GM19238 (cell line): ENCODE data around the gene SUPT3H.
"Not testable (repeated sequence)": the region's sequence is repeated elsewhere in the genome, so short reads cannot be mapped to it uniquely, and the experiment has no call there.

Experiments
- DNase-seq: peaks from one replicate; pipeline ENCODE4 v3.0.0; 2011; ENCODE audit warnings: low spot score; ENCODE audit not compliant: insufficient read length

The SUPT3H gene

DNA sequence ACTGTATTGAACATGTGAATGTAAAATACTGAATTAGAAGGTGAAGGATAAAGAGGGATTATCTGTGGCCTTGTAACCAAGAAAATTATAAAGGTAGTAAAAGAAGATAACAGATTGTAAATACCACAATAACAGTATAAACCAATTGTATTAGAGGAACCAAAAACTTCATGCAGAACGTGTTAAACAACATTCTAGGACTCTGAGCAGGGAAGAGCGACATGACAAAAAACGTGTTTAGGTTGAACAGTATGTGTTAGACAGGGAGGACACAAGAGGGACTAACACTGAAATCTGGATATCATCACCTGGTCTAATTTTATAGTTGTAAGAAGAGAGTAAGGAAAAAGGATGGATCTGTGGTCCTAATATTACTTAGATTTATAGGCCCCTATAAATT lies 308.6 kb downstream of the SUPT3H start:
- DNase-seq = no peak

DNA sequence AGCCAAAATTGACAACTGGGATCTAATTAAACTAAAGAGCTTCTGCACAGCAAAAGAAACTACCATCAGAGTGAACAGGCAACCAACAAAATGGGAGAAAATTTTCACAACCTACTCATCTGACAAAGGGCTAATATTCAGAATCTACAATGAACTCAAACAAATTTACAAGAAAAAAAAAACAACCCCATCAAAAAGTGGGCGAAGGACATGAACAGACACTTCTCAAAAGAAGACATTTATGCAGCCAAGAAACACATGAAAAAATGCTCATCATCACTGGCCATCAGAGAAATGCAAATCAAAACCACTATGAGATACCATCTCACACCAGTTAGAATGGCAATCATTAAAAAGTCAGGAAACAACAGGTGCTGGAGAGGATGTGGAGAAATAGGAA lies 310.3 kb downstream of the SUPT3H start:
- DNase-seq = not testable (repeated sequence)

DNA sequence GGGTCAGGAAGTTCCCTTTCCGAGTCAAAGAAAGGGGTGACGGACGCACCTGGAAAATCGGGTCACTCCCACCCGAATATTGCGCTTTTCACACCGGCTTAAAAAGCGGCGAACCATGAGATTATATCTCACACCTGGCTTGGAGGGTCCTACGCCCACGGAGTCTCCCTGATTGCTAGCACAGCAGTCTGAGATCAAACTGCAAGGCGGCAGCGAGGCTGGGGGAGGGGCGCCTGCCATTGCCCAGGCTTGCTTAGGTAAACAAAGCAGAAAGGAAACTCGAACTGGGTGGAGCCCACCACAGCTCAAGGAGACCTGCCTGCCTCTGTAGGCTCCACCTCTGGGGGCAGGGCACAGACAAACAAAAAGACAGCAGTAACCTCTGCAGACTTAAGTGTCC lies 315.1 kb downstream of the SUPT3H start:
- DNase-seq = not testable (repeated sequence)

DNA sequence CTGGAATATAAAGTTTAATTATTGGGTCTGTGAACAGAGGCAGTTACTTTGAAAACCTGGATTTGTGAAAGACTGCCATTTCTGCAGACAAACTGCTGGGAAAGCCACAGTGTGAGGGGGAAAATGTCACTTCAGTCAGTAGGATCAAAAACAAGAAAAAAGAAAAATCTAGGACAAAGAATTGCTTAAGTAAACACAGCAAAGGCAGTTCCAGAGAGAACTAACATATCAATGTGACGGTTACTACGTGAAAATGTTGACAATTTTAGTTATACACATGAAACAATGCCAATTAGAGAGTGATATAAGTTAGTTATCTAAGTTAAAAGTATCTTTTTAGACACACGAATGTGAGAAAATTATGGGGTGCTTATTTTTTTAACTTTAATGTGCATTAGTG lies 320.0 kb downstream of the SUPT3H start:
- DNase-seq = no peak

DNA sequence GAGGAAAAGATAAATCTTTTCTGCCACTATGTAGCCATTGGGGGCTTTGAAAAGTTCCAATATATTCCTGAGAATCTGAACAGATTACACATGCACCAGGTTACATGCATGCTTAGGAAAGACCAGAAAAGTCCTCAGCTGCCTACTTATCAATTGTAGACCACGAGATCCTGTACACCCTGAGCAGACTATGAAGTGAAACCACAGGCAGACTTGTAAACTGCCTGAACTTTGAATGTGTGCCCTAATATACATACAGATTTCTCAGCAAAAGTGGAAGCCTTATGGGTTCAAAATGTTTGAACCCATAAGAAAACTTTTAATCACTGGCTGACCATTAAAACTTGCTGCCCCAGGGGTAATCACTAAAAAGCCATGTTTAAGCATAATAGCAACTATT lies 323.1 kb downstream of the SUPT3H start:
- no peak for DNase-seq

DNA sequence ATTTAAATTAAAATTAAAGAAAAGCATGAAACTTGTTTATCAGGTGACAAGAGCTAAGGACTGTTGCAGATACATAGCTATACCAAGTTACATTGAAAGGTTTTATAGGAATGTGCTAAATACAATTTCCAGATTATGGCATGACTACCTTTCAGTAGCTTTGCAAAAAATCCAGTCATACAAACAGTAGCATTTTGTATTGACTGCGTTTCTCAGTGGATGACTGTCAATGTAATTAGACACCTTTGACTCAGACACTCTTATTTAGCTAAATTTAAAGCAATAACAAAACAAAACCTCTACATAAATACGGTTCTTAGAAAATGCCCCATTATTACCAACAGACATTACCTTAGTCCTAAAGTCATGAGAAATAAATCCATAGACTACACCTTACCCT lies 325.4 kb downstream of the SUPT3H start:
- DNase-seq = no peak

DNA sequence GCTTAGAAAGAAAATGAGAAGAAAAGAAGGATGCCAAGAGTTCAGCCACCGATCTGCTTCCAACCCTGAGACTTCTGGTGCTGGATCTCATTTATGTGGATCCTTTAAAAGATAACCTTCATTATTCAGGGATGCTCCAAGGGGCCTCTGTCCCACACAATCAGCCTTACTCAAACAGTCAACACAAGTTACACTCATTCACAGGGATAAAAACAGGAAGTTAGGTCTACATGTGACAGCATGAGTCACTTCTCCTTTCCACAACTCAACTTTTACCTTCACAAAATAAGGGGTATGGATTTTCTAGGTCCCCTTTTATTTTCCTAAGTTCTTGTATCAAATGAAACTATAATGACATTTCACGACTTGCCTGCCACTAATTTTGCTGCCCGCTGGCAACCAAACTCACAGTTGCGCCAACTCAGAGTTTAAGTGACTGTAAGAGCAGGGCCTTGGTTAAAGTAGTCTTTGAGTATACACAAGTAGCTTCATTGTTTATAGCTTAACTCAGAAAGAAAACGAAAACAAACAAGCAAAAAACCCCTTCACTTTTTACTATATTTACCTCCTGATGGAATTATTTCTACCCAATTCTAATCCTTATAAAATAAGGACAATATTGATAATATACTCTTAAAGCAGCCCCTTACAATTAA lies 328.4 kb downstream of the SUPT3H start:
- no peak for DNase-seq

DNA sequence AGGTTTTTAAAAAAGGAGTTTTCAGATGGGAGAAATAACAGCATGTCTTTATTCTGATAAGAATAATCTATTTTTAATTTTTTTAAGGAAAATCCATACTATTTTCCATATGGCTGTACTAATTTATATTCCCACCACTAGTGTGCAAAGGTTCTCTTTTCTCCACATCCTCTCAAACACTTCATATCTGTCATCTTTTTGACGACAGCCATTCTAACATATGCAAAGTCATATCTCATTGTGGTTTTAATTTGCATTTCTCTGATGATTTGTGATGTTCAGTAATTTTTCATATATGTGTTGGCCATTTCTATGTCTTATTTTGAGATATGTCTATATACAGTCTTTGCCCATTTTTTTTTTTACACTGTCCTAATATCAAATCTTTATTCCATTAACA lies 330.2 kb downstream of the SUPT3H start:
- no peak for DNase-seq

DNA sequence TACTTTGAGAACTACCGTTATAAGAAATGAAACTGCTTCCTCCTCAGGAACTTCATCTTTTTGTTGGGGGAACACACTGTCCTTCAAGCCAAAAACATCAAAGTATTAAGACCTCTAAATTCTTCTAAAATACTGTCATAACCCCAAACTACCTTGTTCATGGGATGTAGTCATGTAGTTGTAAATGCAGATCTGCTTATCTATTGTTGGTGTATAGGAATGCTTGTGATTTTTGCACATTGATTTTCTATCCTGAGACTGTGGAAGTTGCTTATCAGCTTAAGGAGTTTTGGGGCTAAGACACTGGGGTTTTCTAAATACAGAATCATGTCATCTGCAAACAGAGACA lies 332.5 kb downstream of the SUPT3H start:
- DNase-seq = no peak

DNA sequence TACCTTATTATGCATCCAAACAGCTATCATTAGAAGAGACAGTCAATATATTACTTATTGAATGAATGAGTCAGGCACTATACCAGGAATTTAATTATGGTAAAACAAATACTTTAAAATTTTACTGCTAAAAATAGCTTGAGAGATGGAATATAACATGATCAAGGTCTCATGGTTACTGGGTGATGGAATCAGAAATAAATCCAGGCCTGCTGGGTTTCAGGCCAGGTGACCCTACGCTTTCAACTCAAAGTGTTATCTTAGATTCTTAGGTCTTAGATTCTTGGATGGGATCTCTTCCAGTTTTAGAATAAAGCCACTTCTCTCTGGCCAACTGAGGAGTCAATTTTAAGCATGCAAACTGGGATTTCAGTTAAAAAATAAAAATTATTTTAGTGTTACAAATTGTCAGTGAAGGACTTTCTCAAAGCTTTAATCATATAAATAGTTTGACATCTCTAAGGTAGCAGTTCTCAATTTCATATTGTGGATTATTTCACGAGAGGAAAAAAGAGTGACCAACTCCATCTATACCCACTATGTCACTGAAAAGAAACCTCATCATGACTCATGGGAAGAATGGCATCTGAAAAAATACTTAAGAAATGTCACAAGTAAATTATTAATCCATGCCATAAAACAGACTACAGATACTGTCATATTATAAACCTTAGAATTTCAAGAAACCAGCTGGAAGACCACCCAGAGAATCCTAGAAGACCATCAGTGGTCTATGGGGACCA lies 333.1 kb downstream of the SUPT3H start:
- DNase-seq = no peak

DNA sequence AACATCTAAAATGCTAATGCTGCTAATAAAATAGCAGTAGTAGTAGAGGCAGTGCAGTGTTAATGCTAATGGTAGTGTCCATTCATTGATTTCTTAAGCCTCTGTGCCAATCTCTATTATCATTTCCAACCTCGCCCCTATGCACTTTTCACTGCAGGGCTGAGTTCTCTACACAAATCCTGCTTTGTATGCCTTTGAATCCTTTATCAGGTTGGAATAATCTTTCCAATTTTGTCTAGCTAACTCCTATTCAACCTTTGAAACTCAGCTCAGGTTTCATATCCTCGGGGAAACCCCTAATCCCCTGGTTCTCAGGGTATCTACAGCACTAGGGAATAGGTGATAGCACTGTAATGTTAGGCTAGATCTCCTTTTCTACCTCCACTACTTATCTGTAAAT lies 333.6 kb downstream of the SUPT3H start:
- no peak for DNase-seq

DNA sequence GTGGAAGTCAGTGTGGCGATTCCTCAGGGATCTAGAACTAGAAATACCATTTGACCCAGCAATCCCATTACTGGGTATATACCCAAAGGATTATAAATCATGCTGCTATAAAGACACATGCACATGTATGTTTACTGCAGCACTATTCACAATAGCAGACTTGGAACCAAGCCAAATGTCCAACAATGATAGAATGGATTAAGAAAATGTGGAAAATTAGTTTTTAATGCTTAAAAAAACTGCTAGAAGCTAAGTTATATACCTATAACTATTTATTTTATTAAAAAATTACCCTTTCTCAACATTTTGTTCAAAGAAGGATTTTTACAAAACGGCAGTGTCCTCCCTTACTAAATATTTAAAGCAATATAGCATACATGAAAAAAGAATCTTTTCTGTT lies 335.1 kb downstream of the SUPT3H start:
- not testable (repeated sequence) for DNase-seq

DNA sequence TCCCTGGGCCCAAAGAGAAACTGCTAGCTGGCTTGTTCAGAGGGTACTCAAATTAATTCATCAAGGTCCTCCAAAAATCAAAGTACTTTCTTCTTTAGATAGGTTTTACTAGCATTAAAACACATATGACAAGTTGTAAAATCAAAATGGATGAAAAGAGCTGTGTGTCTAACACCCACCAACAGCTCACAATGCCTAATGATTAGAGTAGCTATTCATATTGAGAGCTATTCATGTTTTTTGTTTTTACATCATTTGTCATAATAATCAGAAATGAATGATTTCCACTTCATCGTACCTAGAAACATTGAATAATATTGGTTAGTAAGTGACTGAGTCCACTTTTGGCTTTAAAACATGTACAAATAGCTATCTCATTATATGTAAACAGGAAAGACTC lies 339.5 kb downstream of the SUPT3H start:
- DNase-seq = no peak

DNA sequence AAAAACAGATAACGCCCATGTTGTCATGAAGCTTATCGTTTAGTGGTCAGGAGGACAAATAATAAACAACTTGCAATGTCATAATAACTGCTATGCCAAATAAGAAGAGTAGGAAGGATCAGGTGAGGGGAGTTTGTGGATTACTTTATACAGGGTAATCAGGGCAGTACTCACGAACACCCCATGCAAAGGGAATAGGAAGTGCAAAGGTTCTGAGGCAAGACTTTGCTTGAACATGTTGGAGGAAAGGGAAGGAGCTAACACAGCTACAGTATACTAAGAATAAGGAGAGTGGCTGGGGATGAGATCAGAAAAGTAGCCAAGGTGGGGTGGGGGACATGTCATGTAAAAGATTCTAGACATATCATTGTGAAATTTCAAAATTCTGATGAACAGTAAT lies 341.6 kb downstream of the SUPT3H start:
- no peak for DNase-seq

DNA sequence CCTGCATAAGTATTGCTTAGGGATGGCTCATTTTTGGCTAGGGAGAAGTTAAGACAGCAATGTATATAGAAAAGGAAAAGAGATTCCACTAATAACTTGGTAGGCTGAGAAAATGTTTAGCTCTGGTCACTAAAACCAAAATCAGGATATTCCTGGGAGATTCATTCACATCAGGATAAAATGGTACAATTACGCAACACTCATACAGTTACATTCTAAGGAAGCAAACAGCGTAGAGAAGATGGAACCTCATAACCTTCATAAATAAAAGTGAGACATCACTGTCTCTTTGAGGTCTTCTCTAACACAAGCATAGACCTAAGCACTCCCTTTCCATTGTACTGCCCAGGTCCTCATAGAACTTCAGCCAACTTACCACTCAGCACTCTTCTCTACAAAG lies 345.3 kb downstream of the SUPT3H start:
- DNase-seq = no peak

DNA sequence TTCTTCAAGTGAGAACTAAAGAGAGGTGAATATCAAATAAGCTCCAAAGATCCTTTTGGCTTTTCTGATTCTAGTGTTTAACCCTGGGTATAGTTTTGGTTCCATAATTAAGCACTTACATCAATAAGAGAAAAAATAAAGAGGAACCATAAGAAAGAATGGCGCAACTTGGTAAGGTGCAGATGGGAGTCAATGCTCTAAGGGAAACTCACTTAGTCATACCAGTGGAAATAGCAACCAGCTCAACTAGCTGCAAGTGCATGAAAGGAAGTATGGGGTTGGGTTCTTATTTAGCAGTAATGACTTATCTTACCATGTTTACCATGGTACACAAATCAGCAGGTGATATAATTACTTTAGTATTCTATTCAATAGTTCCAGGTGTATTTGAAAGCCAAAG lies 346.1 kb downstream of the SUPT3H start:
- no peak for DNase-seq

DNA sequence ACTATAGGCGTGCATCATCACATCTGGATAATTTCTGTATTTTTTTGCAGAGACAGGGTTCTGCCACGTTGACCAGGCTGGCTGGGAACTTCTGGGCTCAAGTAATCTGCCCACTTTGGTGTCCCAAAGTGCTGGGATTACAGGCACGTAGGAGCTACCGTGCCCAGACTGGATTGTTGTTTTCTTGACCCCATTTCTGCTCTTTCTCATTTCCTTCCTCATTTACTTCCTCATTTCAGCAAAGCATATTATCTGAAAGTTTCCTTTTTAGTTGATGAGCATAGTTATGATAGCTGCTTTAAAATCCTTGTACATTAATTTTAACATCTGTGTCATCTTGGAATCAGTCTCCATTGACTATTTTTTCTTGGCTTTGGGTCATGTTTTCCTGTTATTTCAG lies 350.6 kb downstream of the SUPT3H start:
- DNase-seq = no peak

DNA sequence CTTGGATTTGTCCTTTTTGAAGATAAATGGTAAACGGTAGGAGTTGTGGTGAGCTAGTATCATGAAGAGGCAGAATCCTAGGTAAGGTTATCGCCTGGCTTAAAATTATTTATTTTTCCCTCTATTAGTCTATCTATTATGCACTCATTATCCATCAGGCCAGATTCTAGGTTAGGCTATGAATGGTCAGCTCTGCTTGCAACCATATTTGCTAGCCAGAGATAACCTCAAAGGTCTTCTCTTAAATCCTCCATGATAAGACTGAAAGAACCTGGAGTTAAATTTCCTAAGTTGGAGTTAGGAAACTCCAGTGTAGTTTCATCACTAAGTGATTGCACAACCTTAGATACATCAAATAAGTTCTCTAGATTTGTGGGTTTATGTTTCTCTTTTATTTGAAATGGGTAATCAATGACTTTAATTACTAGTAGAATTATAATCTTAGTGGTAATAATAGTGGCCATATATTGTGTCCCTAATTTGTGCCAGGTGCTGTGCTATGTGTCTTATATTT lies 351.7 kb downstream of the SUPT3H start:
- DNase-seq = no peak

DNA sequence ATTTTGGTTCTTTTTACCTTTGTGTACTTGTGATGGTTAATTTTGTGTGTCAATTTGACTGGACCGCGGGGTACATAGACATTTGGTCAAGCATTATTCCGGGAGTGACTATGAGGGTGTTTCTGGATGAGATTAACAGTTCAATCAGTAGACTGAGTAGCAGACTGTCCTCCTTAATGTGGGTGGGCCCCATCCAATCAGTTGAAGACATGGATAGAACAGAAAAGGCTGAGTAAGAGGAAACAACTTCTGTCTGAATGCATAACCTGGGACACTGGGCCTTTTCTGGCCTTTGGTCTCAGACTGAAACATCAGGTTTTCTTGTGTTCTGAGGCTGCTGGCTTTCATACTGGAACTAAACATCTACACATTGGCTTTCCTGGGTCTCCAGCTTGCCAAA lies 353.1 kb downstream of the SUPT3H start:
- DNase-seq = no peak

DNA sequence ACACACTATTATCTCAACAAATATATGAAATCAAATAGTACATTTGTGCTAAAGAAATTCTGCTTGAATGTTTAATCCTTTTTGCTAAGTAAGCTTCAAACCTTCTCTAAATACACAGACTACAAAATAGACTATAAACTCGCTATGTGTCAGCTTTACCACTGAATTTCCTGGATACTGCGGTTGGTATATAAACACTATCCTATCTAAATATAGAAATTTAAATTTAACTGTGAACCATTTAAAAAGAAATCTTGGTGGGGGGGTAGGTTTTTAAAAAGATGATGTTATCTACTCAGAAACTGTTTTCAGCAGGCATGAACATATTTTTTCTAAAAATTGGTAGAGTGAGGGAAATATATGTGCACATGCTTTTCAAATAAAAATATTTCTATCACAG lies 356.1 kb downstream of the SUPT3H start:
- DNase-seq = no peak

DNA sequence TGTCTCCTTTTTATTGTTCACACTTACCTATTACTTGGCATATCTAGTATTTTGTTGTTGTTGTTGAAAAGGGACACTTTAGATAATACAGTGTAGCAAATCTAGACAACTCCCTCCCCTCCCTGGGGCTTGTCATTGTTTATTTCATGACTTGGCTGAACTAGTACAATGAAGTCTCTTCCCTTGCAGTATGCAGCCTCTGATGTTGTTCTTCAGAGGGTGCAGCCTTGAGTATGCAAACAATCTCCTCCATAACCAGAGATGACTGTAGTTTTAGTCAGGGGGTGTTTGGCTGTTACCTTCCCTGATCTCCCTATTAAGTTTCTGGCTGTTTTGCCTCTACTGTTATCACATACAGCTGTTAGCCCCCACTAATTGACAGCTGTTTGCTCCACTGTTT lies 365.0 kb downstream of the SUPT3H start:
- DNase-seq = no peak

DNA sequence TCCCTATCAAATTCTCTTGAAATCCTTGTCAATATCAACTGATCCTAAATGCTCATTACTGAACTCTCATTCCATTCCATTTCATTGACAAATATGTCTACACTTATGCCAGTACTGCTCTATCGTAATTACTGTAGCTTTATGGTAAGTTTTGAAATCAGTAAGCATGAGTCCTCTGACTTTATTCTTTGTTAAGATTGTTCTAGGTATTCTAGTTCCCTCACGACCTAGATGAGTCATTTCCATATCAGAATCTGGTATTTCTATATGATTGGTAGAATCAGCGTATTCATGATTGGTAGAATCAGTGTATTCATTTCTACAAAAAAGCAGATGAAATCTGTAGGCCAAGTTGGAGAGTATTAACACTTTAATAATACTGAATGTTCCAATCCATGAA lies 368.2 kb downstream of the SUPT3H start:
- no peak for DNase-seq

DNA sequence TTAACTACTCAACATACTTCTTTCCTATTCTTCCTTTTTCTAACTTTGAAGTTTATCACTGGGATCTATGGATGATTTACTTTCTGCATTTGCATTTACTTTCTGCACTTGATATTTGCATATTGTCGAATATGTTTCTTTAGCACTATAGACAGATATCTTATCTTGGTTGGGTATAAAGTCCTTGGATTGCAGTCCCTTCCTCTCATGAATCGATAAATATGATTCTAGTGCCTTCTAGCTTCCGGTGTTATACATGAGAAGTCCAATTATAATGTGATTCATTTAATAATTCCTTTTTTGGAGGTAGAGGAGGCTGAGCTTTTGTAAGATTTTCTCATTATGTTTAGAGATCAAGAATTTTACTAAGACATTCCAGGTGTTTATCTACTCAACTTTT lies 370.8 kb downstream of the SUPT3H start:
- DNase-seq = no peak
